Ecto neural progenitor cell (in vitro differentiated cells): ENCODE results near the gene TMEM244.
"Not testable (repeated sequence)": the region's sequence is repeated elsewhere in the genome, so short reads cannot be mapped to it uniquely, and the experiment has no call there.

Source experiments
- DNase-seq: peaks from one replicate; pipeline ENCODE4 v3.0.0-alpha.2; 2018; ENCODE audit warnings: low spot score

Gene TMEM244

DNA sequence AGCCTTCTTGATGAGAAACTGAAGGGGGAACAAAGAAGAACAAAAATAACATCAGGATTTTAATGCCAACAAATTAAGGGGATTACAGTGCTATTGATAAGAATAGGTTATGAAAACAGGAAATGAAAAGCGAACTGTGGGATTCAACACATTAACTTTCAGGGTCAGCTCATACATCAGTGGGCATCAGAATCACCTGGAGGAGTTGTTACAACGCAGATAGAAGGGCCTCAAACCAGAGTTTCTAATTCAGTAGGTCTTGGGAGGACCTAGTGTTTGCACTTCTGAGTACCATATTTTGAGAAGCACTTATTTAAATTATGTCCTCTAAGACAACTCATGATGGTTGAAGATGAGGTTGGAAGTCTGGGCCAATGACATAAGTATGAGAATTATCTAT is 5.6 kb upstream of the TMEM244 start:
- DNase-seq: no peak

DNA sequence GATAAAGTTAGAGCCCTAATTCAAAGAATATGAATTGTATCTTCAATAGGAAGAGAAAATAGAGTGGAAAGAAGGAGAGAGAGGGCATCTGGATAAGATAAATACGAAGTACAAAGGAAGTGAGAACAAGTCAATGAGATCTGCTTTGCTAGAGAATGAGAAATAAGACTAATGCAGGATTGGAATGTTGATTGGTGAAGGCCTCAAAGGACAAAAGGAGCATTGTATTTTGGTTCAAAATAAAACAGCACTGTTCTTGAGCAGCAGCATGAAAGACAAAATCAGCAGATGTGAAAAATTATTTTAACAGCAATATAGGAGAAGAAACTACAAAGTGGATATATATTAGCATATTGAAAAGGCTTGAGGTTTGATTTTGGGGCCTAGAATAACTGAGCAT is 5.1 kb upstream of the TMEM244 start:
- no peak for DNase-seq

DNA sequence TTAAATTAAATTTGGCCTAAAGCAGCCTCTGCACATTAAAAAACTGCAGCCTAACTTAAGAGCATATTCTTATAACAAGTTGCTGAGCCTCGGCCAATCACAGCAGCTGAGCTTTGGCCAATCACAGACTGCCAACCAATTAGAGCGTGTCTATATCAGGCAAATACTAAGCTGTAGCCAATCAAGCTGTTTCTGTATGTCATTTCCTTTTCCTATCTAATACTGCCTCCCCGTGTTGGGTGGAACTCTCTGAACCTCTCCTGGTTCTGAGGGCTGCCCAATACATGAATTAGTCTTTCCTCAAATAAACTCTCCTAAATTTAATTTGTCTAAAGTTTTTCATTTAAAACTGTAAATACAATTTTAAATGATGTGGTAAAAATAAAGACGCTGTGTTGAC is 3.9 kb upstream of the TMEM244 start:
- no peak for DNase-seq

DNA sequence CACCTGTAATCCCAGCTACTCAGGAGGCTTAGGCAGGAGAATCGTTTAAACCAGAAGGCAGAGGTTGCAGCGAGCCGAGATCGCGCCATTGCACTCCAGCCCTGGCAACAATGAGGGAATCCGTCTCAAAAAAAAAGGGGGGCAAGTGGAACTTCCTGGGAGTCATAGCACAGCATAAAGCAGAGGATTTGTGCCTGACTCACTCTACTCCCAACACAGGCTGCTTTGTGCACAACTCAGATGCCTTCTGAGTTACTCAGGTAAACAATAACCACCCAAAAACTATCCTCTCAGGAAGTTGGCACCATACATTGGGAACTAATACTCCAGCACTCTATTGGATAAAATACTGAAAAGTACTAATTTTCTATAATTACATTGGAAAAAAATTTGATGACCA is 2.5 kb upstream of the TMEM244 start:
- DNase-seq: no peak

DNA sequence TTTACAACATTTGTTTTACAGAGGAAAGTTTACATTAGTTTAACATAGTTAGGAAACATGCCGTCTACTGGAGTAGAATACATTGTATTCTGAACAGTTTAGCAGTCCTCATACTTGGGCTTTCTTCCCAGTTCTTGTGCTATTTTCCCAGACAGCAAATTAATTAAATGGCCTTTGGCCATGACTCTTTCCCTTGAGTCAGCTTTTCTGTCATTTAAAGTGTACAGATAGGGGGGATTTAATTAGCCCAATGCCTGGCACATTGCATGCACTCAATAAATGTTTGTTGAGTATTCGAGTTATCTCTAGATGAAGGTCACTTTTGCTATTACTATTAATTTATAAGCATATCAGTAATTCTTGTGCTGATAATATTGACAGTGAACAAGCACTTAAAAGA is 1.6 kb downstream of the TMEM244 start:
- no peak for DNase-seq

DNA sequence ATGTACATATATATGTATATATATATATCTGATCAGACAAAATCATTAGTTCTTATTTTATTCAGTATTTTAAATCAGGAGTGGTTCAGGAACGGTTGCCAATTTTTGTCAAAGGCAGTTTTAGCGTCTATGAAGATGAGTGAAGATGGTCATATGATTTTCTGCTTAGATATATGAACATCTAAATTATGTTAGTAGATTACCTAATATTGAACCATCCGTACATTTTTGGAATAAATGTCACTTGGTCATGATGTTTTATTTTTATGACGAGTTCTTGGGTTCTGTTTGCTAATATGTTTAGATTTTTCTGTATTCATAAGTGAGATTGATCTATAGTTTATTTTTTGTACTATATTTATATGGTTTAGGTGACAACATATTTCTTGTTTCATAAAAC is 3.3 kb downstream of the TMEM244 start:
- DNase-seq: no peak

DNA sequence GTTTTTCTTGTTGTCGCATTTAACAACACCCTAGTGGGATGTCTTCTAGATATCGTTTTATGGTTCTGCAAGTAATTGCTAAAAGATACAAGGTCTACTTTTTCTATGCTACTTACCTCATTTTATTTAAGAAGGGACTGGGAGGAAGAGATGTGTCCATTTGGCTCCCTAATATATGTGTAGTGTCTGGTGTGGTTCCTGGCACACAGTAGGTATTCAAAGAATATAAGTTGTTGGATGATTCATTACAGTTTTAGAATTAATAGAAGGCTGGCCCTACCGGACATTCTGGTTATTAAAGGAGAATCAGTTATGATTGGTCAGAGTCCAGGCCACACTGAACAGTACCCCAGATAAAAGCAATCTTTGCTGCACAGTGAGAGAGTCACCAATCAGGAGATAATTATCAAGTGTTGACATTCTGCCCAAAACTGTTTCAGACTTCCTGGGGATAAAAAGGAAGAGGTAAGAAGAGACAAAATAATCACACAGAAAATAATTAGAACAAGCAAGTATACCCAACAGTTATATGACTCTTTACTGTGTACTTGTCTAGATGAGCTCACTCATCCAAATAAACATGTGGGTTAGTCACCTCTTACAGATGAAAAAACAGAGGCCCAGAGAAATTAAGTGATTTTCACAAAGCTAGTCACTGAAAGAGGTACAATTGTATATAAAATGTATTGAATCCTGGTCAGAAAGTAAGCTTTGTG is 7.0 kb downstream of the TMEM244 start:
- no peak for DNase-seq

DNA sequence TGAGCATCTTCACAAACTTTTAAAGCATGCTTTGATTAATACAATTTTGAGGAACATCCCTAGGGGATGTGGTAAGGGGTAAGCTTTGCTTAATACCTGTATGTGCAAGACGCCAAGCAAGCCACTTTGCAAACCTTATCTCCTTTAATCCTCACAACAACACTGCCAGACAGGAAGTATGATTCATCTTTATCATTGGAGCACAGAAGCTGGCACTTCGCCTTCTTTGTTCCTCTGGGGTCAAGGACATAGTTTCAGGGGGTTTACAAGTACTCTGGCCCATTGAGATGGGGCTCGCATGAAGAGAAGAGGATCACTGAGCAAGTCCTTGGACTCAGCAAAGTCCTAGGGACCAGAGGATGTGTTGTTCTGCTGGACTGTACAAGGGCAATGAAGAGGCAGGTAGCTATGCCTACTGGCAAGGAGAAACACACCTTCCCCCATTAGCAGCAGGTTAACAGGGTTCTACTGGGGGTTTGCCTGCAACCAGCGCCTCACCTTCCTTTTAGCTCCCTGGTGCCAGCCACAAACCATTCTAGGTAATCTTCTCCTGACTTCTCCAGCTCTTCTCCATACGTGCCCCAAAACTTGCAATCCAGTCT is 8.8 kb downstream of the TMEM244 start:
- DNase-seq: no peak

DNA sequence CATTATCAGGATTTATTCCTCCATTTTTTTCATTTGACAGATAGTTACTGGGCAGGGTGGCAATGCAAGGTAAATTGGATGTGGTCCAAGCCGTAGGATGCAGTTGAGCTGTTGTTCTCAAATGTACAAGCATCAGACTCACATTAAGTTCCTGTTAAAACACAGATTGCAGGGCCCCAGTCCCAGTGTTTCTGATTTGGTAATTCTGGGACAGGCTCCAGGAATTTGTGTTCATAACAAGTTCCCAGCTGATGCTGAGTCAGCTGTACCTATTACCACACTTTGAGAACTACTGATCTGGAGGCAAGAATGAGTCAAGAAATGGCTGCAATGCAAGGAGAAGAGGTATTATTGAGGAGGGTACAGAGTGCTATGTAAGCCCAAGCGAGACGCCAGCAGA is 11.7 kb downstream of the TMEM244 start:
- DNase-seq: no peak

DNA sequence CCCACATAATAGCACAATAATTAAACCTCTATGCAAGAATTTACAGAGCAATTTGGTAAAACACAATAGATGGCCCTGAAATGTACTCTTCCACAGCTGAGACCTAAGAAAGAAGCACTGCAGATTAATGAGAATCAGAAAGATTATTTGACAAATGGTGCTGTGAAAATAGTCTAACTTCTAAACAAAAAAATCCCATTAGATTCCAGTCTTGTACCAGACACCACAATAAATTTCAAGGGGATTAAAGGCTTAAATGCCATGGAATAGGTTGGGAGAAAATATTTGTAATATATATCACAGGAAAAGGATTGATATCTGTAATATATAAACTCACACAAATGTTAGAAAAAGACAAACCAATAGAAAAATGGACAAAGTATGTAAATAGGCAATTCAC is 14.4 kb downstream of the TMEM244 start:
- no peak for DNase-seq

DNA sequence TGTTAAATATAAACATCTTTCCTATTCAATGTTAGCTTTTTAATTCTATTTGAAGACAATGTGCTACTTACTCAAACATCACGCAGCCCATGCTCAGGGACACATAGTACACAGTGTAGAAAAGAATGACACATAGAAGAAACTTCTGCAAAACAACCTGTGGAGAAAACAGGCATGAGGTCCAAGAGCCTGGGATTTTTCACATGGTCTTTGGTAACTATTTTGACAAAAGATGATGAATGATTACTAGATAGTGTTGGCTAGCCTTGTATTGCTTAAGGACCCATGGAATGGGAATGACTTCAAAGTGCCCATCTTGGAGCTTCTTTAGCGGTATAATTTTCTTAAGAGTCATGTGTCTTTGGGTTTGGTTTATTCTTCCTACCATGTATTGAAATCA is 15.4 kb downstream of the TMEM244 start:
- DNase-seq: no peak

DNA sequence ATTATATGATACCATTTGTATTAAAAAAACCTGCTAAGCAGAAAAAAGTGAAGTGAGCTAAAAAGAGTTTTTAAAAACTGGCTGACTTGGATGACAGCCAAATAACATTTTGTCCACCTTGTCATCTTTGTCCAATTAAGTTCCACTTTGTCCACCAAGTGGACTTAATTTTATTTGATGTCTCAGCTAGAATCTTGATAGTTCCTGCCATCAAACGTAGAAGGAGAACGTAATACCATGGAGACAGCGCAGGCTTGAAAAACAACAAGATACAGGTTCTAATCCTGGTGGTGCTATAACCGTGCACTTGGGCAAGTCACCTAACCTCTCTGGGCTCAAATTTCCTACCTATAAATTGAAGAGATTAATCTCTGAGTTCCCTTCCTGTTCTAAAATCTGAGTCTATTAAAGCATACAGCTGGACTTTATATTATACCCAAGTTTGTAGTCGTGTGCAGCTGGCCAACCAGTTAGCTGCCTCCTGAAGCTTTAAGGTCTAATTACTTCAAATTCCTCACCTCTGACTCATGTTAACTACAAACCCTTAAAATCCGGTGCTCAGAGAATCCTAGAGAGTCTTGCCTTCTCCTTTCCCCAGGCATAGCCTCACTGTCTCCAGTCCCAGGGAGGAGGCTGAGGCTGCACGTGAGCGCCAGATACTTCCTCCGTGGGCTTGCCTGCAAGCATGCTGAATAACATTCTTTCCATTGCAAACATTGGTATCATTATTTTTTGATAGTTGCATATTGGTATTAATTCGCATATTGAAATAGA is 16.8 kb downstream of the TMEM244 start:
- DNase-seq: no peak

DNA sequence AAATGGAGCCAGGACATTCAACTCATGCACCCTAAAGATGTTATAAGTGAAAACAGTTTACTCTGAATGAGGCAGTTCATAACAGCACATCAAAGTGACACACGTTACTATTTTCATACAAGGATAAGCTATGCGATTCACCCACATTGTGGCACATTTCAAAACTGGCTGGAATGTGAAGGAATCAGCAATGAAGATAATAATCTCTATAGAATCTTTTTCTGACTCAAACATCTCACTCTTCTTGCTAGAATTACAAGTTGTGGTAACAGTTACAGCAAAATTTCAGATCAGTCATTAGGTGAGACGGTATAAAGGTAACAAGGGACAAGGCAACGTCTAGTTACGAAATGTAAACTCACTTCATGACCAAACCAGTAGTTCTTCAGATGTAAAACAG is 17.5 kb downstream of the TMEM244 start:
- no peak for DNase-seq

DNA sequence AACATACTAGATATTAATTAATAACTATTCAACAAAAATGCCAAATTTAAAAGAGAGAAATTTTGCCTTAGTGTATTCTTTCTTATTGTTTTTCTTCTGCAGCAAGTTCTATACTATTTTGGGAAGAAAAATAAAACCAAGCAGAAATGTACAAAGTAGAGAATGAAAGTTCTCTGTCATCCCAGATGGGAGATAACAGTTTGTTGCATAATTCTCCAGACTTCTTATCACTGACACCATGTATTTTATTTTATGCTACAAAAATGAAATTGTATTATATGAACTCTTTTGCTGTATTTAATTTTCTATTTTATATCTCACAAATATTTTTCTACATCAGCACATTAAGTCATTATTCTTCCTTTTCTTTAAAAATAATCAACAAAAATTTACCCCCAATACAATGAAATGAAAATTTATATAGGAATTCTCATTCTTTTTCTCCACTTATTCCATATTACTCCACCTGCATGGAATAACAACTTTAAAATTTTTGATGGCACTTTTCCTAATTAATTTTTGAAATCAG is 18.2 kb downstream of the TMEM244 start:
- no peak for DNase-seq

DNA sequence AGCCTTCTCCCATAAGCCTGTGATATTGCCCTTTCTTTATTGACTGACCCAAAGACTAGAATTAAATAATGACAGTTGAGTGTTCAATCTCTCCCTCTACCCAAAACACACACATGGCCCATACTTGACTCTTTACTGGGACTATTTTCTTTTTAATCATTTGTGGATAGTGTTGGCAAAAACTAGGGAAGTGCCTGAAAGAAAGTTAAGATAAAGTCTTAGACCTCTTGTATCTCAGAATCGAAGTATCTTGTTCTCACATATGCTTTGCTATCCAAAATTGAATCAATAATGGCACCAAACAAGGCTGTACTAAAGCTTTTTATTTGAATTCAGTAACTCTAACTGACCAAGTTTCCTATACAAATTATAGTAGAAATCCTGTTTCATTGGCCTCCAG is 19.0 kb downstream of the TMEM244 start:
- no peak for DNase-seq

DNA sequence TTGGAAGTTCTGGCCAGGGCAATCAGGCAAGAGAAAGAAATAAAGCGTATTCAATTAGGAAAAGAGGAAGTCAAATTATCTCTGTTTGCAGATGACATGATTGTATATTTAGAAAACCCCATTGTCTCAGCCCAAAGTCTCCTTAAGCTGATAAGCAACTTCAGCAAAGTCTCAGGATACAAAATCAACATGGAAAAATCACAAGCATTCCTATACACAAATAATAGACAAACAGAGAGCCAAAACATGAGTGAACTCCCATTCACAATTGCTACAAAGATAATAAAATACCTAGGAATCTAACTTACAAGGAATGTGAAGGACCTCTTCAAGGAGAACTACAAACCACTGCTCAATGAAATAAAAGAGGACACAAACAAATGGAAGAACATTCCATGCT is 21.6 kb downstream of the TMEM244 start:
- not testable (repeated sequence) for DNase-seq

DNA sequence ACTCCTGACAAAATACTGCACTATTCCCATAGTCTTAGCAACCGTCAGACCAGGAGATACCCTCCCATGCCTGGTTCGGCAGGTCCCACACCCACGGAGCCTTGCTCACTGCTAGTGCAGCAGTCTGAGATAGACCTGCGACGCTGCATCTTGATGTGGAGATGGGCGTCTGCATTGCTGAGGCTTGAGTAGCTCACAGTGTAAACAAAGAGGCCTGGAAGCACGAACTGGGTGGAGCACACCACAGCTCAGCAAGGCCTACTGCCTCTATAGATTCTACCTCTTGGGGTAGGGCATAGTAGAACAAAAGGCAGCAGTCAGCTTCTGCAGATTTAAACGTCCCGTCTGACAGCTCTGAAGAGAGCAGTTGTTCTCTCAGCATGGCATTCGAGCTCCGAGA is 25.4 kb downstream of the TMEM244 start:
- DNase-seq: no peak

DNA sequence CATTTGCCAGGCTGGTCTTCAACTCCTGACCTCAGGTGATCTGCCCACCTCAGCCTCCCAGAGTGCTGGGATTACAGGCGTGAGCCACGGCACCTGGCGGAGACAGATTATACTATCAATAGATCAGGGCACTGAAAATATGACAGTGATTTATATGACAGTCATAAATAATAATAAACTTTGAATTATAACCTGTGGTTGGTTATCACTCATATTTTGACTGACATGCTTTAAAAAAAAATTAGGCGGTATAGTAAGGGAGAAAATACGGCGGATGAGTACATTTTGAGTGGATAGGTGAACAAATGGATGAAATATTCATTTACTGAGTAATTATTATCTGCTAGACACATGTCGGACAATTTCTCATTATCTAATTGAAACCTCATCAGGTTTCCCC is 28.8 kb downstream of the TMEM244 start:
- no peak for DNase-seq

DNA sequence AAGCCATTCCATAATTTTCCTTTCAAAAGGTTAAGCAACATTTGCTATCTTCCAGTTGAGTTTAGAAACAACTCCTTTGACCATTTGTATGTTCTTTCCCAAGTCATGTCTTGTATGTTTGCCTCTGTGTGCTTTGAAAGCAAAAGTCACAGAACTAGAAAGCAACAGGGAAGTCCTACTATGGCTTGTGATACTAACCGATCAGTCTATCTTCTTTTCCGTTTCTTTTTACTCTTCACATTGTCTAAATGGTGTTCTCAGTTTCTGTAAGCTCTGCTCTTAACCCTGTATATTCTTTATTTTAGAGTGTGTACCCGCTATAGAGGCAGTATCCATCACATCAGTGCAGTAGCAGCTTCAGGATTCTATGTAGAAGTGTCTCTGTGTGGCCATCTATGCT is 32.9 kb downstream of the TMEM244 start:
- no peak for DNase-seq

DNA sequence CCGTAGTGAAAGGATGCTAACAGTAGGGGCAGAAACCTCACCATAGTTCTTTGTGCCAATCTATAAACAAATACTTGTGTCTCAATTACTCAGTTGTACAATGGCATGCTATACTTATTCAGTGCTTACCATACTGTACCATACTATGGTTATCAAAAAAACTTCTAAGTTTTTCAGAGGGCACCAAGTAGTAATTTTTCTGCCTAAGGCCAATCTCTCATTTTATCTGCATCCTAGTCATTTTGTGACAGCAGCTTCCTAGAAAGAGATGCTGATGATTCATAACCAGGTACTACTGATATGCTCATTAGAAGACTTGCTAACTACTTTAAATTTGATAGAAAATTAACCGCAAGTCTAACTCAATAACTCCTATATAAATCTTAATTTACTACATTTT is 42.9 kb downstream of the TMEM244 start:
- no peak for DNase-seq

DNA sequence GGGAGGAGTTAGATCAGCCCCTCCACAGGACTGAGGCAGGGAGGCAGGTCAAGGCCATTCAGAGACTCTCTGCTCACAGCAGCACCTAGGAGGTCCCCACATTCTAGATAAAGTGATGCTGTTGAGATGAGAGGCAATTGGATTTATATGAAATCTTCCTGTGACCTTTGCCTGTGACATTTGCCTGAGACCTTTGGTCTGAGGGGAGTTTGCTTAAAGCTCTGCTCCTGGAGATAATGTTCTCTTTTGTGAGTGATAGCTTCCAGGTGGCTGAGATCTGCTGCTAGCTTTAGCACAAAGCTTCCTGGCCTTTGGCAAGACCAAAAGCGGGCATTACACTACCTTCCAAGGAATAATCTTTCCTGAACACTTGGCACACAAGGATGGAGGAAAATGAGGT is 43.3 kb downstream of the TMEM244 start:
- no peak for DNase-seq

DNA sequence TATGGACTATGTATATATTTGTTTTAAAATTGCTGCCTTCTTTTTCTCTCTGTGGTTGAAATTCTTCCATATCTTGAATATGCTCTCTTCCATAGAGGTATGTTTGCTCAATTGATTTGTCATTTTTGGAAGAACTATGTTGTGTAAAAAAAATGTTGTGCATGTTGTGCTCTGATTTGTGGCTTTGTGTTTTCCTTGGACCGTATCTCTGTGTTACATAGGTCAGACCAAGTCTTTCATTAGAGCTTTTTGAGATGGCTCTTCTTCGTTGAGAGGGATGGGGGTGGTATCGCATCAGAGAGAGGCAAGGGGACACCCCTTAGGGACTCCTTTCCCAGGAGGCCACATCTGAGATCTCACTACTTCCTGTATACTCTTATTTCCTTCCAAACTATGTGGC is 43.8 kb downstream of the TMEM244 start:
- DNase-seq: no peak

DNA sequence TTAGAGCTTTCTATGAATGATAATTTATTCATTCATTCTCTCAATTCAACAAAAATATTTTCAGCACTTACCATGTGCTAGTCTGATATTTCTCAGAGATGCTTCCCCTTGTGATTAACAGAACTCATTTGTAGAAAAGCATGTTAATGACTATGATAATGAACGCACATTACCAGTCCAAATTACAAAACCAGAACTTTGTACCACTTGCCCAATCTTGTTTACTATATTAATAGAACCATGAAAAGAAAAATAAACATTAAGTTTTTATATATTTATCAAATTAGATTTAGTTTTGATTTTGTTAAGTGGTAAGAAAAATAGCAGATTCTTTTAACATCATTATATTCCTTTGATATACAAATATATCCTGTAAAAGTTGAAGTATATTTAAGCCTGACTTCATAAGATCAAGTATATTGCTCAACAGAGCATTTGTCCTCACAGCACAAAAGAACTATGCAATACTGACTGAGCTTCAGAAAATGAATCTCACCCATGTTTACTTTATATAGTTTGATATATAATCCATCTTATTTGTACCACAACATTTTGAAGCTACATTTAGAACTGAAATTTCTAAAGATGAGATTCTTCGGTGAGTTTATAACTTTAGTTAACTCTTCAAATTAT is 48.9 kb downstream of the TMEM244 start:
- no peak for DNase-seq
